WTC11 (cell line): Measurements from ENCODE around the gene CAD.

ENCODE experiments used
- ATF2 ChIP-seq: sonication (generic); formaldehyde crosslinking; IDR thresholded peaks from 2 replicates; pipeline ENCODE4 v1.8.1; 2022; ENCODE audit warnings: low read depth, missing genetic modification reagents, borderline replicate concordance
- CBFB ChIP-seq: sonication (generic); formaldehyde crosslinking; IDR thresholded peaks from 2 replicates; pipeline ENCODE4 v1.8.1; 2022; ENCODE audit warnings: mild to moderate bottlenecking, low read depth, missing genetic modification reagents
- CREB1 ChIP-seq: sonication (generic); formaldehyde crosslinking; IDR thresholded peaks from 2 replicates; pipeline ENCODE4 v1.8.0; 2023; ENCODE audit warnings: mild to moderate bottlenecking, missing genetic modification reagents
- CTCF ChIP-seq: fragments of 200-600 bp; IDR thresholded peaks from 2 replicates; pipeline ENCODE4 v1.8.0; 2022; ENCODE audit warnings: antibody characterized with exemption
- FOXJ3 ChIP-seq: sonication (generic); formaldehyde crosslinking; IDR thresholded peaks from 2 replicates; pipeline ENCODE4 v1.9.0; 2021; ENCODE audit warnings: missing genetic modification reagents, mild to moderate bottlenecking, borderline replicate concordance
- GRHL2 ChIP-seq: fragments of 250-450 bp; sonication (Bioruptor Pico); IDR thresholded peaks from 2 replicates; pipeline ENCODE4 v1.8.0; 2022; ENCODE audit warnings: mild to moderate bottlenecking, moderate library complexity; ENCODE audit not compliant: insufficient replicate concordance, severe bottlenecking
- MAX ChIP-seq: sonication (generic); formaldehyde crosslinking; IDR thresholded peaks from 2 replicates; pipeline ENCODE4 v1.8.0; 2022; ENCODE audit warnings: mild to moderate bottlenecking, missing genetic modification reagents
- PRDM15 ChIP-seq: sonication (generic); formaldehyde crosslinking; IDR thresholded peaks from 2 replicates; pipeline ENCODE4 v1.8.0; 2022; ENCODE audit warnings: missing genetic modification reagents
- STAT6 ChIP-seq: sonication (generic); formaldehyde crosslinking; conservative IDR thresholded peaks from 2 replicates; pipeline ENCODE4 v1.8.1; 2023; ENCODE audit warnings: mild to moderate bottlenecking, low read depth, missing genetic modification reagents, moderate library complexity
- TCF7 ChIP-seq: sonication (generic); formaldehyde crosslinking; IDR thresholded peaks from 2 replicates; pipeline ENCODE4 v1.8.0; 2022; ENCODE audit warnings: mild to moderate bottlenecking, low read depth, missing genetic modification reagents, moderate library complexity
- ZNF512 ChIP-seq: sonication (generic); formaldehyde crosslinking; IDR thresholded peaks from 2 replicates; pipeline ENCODE4 v1.8.1; 2022; ENCODE audit warnings: missing genetic modification reagents, borderline replicate concordance

GRCh38 chr2:27212626-27213471 lies 4.3 kb upstream of the CAD start:
- no peak for TF ChIP-seq CBFB (CRISPR knock-in tag)
- TF ChIP-seq CTCF, result no peak
- TF ChIP-seq FOXJ3 (CRISPR knock-in tag), result no peak
- TF ChIP-seq MAX (CRISPR knock-in tag), result no peak
- no peak for TF ChIP-seq PRDM15 (CRISPR knock-in tag)
- TF ChIP-seq ZNF512 (CRISPR knock-in tag), result no peak
- TF ChIP-seq GRHL2 (CRISPR knock-in tag), result no peak
- TF ChIP-seq ATF2 (CRISPR knock-in tag), result no peak
- no peak for TF ChIP-seq CREB1 (CRISPR knock-in tag)
- TF ChIP-seq TCF7, result no peak
- no peak for TF ChIP-seq STAT6 (CRISPR knock-in tag)
